HT-29 (cell line): ENCODE measurements around the gene CNN1. TPM values are rescaled to one million over a fixed set of nuclear protein-coding genes. Genes with fewer than 3 reads are reported as not detected.
"Not testable (repeated sequence)": the region's sequence is repeated elsewhere in the genome, so short reads cannot be mapped to it uniquely, and the experiment has no call there.

Experiments used
- DNase-seq: peaks from one replicate; pipeline ENCODE4 v3.0.0-alpha.2; 2015; ENCODE audit warnings: low spot score
- total RNA-seq: library from RNA; depleted of rRNA; stranded (reverse); fragments of >200 nt; shearing (Covaris generic); gene quantifications from 2 replicates; pipeline ENCODE4 v1.2.3, GENCODE V29; 2014

CNN1 gene
- total RNA-seq, 1 experiment from 2014 or later, result not detected

DNA sequence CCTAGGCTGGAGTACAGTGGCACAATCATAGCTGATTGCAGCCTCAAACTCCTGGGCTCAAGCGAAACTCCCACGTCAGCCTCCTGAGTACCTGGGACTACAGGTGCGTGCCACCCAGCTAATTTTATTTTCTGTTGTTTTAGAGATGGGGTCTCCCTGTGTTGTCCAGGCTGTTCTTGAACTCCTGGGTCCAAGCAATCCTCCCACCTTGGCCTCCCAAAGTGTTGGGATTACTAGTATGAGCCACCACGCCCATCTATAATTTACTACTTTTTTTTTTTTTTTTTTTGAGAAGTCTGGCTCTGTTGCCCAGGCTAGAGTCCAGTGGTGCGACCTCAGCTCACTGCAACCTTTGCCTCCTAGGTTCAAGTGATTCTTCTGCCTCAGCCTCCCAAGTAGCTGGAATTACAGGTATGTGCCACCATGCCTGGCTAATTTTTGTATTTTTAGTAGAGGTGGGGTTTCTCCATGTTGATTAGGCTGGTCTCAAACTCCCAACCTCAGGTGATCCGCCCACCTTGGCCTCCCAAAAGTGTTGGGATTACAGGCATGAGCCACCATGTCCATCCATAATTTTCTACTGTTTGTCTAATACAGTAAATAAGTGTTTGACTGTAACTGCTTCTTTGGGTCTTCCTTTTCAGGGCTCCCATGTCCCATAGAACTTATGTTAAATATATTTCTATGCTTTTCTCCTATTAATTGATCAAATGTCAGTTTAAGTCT lies 25.6 kb downstream of the CNN1 start:
- not testable (repeated sequence) for DNase-seq

DNA sequence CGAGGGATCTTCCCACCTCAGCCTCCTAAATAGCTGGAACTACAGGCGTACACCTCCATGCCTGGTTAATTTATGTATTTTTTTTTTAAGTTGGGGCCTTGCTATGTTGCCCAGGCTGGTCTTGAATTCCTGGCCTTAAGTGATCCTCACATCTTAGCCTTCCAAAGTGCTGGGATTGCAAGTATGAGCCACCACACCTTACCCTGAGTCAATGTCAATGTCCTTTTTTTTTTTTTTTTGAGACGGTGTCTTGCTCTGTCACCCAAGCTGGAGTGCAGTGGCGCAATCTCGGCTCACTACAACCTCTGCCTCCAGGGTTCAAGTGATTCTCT lies 27.0 kb downstream of the CNN1 start:
- not testable (repeated sequence) for DNase-seq

DNA sequence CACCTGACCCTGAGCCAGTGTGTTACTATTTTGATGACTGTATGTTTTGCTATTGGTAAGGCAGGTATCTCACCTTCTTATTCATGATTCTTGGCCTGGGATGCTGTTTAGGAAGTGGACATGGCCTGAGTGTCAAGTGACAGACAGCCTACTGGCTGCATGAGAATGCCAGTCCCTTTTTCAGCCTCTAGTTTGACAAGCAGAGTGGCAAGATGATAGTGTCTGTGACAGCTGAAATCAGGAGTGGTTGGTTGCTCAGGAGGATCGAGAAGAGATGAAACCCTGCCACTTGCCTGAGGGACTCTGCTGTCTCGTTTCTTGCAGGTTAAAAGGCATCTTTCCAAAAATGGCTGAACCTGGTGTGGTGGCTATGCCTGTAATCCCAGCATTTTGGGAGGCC lies 27.5 kb downstream of the CNN1 start:
- no peak for DNase-seq

DNA sequence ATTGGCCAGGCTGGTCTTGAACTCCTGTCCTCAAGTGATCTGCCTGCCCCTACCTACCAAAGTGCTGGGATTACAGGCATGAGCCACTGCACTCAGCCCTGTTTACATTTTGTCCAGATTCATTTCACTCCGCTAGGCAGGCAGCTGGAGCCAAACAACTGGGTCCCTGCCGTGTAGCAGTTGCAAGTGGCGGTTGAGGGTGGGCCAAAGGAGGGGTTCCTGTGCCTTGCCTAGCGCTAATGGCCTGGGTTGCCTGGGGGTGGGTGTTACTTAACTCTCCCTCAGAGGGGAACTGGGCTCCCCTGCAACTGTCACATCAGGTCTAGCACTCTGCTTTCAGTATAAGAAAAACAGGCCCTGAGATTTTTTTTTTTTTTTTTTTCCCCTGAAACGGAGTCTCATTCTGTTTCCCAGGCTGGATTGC lies 31.4 kb downstream of the CNN1 start:
- no peak for DNase-seq

DNA sequence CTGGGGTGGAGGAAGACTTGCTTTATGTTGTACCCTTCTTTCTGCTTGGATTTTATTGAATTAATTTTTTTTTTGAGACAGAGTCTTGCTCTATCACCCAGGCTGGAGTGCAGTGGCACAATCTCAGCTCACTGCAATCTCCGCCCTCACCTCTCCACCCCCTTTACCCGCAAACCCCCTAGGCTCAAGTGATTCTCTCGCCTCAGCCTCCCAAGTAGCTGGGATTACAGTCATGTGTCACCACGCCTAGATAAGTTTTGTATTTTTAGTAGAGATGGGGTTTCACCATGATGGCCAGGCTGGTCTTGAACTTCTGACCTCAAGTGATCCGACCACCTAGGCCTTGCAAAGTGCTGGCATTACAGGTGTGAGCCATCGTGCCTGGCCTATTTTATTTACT lies 34.7 kb downstream of the CNN1 start:
- DNase-seq, result not testable (repeated sequence)

DNA sequence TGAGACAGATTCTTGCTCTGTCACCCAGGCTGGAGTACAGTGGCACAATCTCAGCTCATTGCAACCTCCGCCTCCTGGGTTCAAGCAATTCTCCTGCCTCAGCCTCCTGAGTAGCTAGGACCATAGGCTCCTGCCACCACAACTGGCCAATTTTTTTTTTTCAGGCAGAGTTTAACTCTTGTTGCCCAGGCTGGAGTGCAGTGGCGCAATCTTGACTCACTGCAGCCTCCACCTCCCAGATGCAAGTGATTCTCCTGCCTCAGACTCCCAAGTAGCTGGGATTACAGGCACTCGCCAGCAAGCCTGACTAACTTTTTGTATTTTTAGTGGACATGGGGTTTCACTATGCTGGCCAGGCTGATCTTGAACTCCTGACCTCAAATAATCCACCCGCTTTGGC lies 35.1 kb downstream of the CNN1 start:
- not testable (repeated sequence) for DNase-seq

DNA sequence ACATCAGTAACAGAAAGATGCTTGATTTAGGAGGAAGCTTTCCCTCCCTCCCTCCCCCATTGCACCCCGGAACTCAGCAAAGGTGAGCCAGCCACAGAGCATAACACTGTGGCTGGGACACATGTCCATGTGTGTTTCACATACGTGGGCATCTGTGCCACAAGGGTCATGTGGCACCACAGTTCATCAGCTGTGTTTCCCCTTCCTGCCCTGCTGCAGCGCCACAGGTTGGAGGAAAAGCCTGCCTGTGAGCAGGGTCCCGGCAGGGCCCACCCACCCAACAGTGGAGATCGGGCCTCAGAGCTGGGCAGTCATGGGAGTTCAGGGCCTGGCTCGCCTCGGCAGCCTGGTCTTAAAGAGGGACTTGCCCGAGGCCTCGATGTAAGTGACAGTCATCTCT lies 36.0 kb downstream of the CNN1 start:
- no peak for DNase-seq

DNA sequence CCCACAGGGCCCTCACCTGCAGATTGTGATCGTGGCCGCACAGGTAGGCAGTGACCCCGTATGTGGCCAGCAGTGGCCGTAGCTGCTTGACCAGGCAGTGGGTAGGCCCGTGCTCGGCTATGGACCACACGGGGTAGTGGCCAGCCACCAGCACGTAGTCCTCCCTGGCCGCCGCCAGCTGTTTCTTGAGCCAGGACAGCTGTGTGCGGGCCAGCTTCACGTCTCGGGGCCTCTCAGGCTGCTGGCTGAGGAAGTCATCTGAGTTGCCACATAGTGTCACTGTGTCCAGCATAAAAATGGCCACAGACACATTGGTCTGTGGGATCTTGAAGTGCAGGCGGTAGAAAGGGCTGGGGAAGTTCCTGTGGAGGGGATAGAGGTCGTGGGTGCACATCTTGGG lies 37.6 kb downstream of the CNN1 start:
- DNase-seq, result no peak

DNA sequence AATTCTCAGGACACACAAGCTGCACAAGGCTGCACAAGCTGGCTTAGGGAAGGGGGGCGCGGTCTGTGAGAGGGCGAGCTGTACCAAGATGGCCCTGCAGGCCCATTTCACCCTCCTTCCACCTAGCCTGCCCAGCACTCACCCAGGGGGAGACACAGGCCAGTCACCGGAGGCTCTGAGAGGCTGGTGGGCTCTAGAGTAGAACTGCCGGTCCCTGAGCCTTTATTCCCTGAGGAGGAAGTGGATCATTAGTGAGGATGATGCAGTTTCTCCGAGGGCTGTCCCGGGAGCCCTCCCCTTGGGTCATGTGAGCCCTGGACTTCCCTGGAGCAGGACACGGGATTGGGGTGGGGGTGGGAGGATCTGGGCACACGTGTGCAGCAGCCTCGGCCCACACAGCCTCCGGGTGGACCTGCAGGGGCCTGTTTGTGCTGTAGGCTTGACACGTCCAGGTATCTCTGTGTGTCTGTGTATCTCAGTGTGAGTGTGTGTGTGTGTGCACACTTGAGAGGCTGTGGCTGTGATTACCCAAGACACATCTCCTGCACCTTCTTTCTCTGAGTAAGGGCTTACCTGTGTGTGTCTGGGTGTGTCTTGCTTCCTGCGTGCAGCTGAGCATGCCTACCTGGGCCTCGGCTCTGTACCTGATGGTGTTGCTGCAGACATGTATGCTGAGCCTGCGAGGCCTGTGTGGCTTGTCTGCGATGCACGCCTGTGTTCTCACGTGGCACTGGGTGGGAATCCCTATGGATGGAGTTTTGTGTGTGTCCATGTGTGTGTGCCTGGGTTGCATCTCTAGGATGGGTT lies 39.0 kb downstream of the CNN1 start, which contains the start of gene ACP5:
Gene ACP5, minus strand, starts transcription at position 195 of the 807 bp plus-strand sequence. CDS start 328 bp downstream, outside the sequence.
- DNase-seq, result no peak

DNA sequence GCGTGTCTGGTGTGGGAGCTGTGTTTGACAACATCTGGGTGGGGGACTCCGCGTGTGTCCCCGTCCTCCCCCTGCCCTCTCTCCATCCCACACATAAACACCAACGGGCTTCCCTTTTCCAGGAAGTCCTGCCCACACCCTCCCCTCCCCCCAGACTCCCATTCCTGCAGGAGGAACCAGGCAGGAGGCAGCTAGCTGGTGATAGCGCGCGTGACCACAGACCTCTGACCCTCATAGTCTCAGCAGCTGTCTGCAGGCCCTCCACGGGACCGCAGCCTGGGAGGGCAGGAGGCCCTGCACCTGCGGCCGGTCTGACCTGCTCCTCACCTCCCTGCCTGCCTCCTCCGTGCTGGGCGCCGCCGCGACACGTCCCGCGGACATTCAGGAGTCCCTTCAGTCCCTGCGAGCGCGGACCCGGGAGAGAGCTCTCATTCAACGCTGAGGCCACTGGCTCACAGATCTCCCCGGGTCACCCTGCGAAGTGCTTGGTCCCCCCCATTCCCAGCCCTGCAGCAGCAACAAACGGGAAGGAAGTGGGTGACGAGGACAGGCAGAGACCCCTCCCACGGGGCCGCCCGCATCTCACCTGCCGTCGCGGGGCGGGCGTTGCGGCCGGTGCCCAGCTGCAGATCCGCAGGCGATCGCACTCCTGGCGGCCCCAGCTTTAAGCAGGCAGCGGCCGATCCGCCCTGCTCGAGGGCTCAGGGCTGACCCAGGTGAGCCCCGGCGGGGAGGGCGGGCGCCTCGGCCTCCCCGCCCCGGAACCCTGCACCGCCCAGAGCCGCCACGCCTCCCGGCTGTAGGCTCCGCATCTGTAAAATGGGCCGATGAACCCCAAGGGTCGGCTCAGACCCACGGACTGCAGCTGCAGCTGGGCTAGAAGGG lies 39.8 kb downstream of the CNN1 start:
- DNase-seq, result no peak

DNA sequence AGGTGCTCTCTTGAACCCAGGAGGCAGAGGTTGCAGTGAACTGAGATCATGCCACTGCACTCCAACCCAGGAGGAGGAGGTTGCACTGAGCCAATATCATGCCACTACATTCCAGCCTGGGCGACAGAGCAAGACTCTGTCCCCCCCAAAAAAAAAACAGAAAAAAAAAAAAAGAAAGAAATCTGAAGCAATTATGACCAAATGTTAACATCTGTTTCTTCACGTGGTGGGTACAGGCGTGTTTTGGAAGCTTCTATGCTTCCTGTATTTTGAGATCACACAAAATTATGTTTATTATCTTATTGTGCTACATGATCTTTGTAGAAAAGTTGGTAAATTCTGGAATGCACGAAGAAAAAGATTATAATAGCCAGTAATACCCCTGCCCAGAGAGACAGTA lies 41.5 kb downstream of the CNN1 start:
- DNase-seq, result no peak

DNA sequence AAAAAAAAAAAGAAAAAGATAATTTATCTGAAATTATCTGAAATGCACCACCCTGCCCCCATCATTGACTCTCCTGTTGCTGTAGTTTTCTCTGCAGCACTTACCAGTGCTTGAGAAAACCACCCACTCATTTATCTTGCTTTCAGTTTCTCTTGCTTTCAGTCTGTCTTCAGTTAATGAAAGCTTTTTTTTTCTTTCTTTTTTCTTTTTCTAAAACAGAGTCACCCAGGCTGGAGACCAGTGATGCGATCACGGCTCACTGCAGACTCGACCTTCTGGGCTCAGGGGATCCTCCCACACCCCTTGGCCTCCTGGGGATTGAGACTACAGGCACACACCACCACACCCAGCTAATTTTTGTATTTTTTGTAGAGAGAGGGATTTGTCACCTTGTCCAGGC lies 43.1 kb downstream of the CNN1 start:
- no peak for DNase-seq

DNA sequence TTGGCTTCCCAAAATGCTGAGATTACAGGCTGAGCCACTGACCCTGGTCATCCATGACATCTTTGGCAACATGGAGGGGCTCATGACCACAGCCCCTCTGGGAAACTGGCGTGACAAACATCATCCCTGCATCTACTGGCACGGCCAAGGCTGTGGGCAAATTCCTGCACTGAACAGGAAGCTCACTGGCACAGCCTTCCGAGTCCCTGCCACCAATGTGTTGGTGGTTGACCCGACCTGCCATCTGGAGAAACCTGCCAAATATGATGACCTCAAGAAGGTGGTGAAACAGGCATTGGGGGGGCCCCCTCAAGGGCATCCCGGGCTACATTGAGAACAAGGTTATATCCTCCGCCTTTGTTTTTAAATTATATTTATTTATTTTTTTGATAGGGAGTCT lies 47.7 kb downstream of the CNN1 start:
- no peak for DNase-seq

DNA sequence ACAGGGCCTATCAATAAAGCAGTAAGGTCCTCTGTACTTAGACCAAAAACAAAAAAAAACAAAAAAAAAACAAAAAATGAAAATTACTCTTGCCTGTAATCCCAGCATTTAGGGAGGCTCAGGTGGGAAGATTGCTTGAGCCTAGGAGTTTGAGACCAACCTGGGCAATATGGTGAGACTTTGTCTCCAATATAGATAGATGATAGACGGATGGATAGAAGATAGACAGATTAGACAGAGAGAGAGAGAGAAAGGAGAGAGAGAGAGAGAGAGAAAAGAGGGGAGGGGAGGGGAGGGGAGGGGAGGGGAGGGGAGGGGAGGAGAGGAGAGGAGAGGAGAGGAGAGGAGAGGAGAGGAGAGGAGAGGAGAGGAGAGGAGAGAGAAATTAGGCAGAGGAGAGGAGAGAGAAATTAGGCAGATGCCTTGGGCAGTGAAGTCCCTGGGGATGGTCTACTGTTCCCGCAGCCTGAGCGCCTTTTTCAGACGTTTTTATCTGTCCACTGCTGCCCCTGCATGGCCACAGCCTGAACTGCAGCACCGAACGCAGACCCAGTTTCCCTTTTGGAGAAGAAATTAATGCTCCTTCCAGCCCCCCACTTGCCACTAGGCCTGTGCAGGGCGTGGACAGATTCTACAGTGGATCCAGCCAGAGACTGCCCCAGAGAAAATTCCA lies 48.8 kb downstream of the CNN1 start:
- peak; percentile 49 for DNase-seq

DNA sequence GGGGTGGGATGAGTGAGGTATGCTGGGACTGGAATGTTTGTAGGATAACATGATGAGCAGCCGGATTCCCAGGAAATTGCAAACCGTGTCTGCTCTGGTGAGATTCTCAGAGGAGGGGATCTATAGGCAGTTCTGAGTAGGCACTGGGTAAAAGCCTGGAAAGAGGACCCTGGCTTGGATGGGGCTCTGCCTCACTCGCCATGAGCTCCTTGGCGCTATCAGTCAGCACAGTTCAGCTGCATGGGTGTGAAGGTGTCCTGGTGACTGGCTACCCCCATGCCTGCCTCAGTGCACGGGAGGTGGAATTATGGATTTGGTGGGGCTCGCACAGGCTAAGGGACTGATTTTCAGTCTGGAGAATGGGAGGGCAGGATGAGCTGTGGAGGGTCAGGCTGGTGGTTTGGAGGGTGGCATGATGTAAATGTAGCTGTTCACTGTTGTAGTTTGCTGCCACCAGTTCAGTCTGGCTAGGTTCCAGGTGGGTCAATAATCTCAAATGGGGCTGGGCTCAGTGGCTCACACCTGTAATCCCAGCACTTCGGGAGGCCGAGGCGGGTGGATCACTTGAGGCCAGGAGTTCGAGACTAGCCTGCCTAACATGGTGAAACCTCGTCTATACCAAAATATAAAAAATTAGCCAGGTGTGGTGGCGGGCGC lies 49.5 kb downstream of the CNN1 start:
- no peak for DNase-seq

DNA sequence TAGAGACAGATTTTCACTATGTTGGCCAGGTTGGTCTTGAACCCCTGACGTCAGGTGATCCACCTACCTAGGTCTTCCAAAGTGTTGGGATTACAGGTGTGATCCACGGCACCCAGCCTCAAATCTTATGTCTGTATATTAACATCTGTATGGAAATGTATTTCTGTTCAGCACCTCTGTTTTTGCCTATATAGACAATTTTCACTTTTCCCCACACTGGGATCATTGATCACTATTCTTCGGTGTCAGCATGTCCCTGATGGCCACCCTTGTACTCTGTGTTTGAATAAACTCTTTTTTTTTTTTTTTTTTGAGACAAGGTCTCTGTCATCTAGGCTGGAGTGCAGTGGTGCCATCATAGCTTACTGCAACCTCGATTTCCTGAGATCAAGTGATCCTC lies 55.4 kb downstream of the CNN1 start:
- no peak for DNase-seq

DNA sequence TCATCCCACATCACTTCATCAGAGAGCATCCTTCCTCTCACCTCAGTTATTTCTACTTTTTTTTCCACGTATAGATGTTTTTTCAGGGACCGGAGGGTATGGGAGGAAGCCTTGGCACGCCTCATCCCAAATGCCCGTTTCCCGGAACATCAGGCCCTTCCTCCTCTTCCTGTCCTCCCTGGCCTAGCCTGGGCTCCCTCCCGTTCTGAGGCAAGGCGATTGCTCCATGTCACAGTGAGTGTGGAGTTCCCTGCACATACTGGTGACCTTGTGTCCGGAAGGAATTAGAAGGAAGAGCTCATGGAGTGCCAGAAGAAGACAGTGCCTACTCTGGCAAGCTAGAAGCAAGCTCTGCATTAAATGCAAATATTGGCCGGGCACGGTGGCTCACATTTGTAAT lies 57.5 kb downstream of the CNN1 start:
- no peak for DNase-seq

DNA sequence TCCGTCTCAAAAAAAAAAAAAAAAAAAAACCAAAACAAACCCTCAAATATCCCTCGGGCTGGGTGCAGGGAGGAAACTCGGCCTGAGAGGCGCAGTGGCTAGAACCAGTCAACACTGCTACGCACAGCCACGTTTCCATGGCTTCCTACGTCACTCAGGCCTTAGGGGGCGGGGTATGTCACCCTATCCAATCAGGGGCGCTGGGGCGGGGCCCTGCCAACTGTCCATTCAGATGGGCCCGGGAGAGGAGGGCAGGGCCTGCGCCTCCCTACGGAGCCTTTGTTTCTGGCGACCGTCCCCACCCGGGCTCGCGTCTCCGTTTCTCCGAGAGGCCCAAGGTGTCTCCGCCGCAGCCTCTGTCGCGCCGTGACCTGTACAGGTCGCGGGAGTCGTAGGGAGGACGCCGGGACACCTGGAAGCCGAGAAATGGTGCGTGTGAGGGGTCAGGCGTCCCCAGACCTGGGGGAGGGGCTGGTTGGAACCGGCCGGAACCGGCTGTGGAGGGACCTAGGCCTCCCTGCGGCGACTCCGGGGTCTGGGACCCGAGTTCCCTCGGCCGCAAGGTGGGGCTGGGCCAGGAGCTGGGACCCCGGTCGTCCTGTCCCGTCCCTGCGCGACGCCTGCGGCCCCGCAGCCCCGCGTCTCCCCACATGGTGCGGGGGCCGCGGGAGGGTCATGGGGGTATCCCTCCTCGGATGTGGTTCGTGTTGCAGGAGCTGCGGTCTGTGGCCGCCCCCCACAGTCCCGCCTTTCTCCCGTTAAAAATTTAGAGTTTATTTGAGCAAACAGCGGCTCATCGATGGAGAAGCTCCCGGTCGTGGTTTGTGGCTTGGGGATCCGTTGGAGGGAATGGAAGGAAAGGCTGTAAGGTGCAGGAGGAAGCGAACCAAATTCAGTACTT lies 58.8 kb downstream of the CNN1 start, which contains the start of gene ZNF627:
Gene ZNF627, plus strand, starts transcription at position 282 of the 901 bp plus-strand sequence. Its CDS starts 145 bp downstream, at position 427.
- peak; percentile 96 for DNase-seq

DNA sequence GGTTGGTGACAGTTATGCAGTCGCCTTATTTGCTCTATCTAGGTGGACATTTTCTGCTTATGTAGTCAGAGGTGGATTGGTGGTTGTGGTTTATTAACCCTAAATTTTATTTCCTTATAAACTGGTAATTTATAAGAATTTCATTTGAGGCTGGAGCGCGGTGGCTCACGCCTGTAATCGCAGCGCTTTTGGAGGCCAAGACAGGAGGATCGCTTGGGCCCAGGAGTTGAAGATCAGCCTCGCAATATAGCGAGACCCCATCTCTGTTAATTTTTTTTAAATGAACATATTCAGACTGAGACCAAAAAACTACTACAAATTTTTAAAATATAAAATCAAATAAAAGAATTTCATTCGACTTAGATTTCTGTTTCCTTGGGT lies 59.4 kb downstream of the CNN1 start:
- no peak for DNase-seq

DNA sequence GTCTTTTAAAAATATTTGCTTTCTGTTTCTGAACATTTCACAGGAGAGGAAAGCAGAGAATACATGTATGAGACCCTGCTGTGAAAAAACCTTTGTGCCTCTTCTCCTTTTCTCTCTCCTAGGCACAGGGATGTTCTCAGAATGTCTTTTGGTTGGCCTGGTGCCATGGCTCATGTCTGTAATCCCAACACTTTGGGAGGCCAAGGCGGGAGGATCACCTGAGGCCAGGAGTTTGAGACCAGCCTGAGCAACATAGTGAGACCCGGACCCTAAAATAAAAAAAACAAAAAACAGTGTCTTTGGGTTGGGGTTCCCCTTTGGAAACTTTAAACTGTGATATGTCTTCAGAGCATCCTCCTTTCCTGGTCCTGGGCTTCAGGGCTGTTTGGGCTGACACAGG lies 60.1 kb downstream of the CNN1 start:
- no peak for DNase-seq
